SK-N-SH (cell line): Measurements from ENCODE around the gene PPIF. TPM values are rescaled to one million over a fixed set of nuclear protein-coding genes. Genes with fewer than 3 reads are reported as not detected.
"Not testable (repeated sequence)": the region's sequence is repeated elsewhere in the genome, so short reads cannot be mapped to it uniquely, and the experiment has no call there.

Source experiments
- CTCF ChIA-PET: fragments of 300-600, 350-600 bp; formaldehyde crosslinking; extraction: SDS; loops from one replicate; lab custom pipeline; 2021; lab: Yijun Ruan, JAX
- POLR2A ChIA-PET: fragments of 350-600 bp; sonication (Branson Sonifier 250); formaldehyde crosslinking; extraction: SDS; loops from one replicate; lab custom pipeline; 2020; ENCODE audit warnings: antibody characterized with exemption, inconsistent platforms; lab: Yijun Ruan, JAX
- DNase-seq: peaks from one replicate; pipeline ENCODE4 v3.0.0; 2012
- H2AFZ ChIP-seq: fragments of 200-600 bp; sonication (generic); 2 replicates; pipeline ENCODE4 v1.8.1; 2016; ENCODE audit warnings: antibody characterized with exemption, mild to moderate bottlenecking, low read depth
- H3F3A ChIP-seq: fragments of 200-600 bp; sonication (generic); replicated peaks from 2 replicates; pipeline ENCODE3; 2016; ENCODE audit warnings: antibody characterized with exemption, mild to moderate bottlenecking; ENCODE audit not compliant: insufficient read depth
- H3K27ac ChIP-seq, 2 experiments: fragments of 200-500 bp in 1 of 2; fragments of 200-600 bp in 1 of 2; sonication (Bioruptor generic) in 1 of 2; sonication (generic), shearing (Covaris generic) in 1 of 2; 2 replicates each; pipeline versions ENCODE4 v1.5.1 to v1.6.1; 2014 to 2016; ENCODE audit warnings: low read depth in 2 of 2, inconsistent platforms in 1 of 2, low read length in 1 of 2, mild to moderate bottlenecking in 1 of 2, mixed read lengths in 1 of 2
- H3K27me3 ChIP-seq: fragments of 200-600 bp; sonication (generic), shearing (Covaris generic); 2 replicates; pipeline ENCODE4 v1.6.1; 2016; ENCODE audit warnings: mixed run types; ENCODE audit not compliant: insufficient read depth
- H3K36me3 ChIP-seq, 2 experiments: fragments of 200-500 bp in 1 of 2; fragments of 200-600 bp in 1 of 2; sonication (Bioruptor generic) in 1 of 2; sonication (generic) in 1 of 2; replicated peaks in 1 of 2; 2 replicates each; pipeline versions ENCODE3 to v1.5.1; 2014 to 2016; ENCODE audit warnings: low read length in 1 of 2, mild to moderate bottlenecking in 1 of 2; ENCODE audit not compliant: insufficient read depth in 2 of 2, control insufficient read depth in 1 of 2
- H3K4me1 ChIP-seq, 2 experiments: fragments of 200-500 bp in 1 of 2; fragments of 200-600 bp in 1 of 2; sonication (Bioruptor generic) in 1 of 2; sonication (generic), shearing (Covaris generic) in 1 of 2; 2 replicates each; pipeline versions ENCODE4 v1.5.1 to v1.6.1; 2014 to 2016; ENCODE audit warnings: low read depth in 1 of 2, low read length in 1 of 2, mixed run types in 1 of 2; ENCODE audit not compliant: insufficient read depth in 2 of 2, control insufficient read depth in 1 of 2
- H3K4me2 ChIP-seq: fragments of 200-600 bp; sonication (generic), shearing (Covaris generic); 2 replicates; pipeline ENCODE4 v1.6.1; 2017; ENCODE audit warnings: mixed run types
- H3K4me3 ChIP-seq, 2 experiments: fragments of 200-500 bp in 1 of 2; fragments of 200-600 bp in 1 of 2; sonication (Bioruptor generic) in 1 of 2; sonication (generic), shearing (Covaris generic) in 1 of 2; 2 replicates each; pipeline versions ENCODE4 v1.5.1 to v1.8.1; 2014 to 2016; ENCODE audit warnings: low read depth in 2 of 2, inconsistent platforms in 1 of 2, low read length in 1 of 2, mild to moderate bottlenecking in 1 of 2, mixed read lengths in 1 of 2, moderate library complexity in 1 of 2
- H3K79me2 ChIP-seq: fragments of 200-600 bp; sonication (generic); 2 replicates; pipeline ENCODE4 v1.8.1; 2017; ENCODE audit warnings: mild to moderate bottlenecking; ENCODE audit not compliant: insufficient read depth
- H3K9ac ChIP-seq: fragments of 200-600 bp; sonication (generic); 2 replicates; pipeline ENCODE4 v1.6.1; 2017; ENCODE audit warnings: mixed run types
- H3K9me2 ChIP-seq: fragments of 200-600 bp; sonication (generic); 2 replicates; pipeline ENCODE4 v1.6.1; 2017; ENCODE audit warnings: mixed run types
- H3K9me3 ChIP-seq: fragments of 200-600 bp; sonication (generic); 2 replicates; pipeline ENCODE4 v1.6.1; 2017; ENCODE audit warnings: mixed run types, mild to moderate bottlenecking, moderate library complexity
- H4K20me1 ChIP-seq: fragments of 200-600 bp; sonication (generic); 2 replicates; pipeline ENCODE4 v1.6.1; 2017; ENCODE audit warnings: mild to moderate bottlenecking, mixed run types; ENCODE audit not compliant: insufficient read depth
- CTCF ChIP-seq: fragments of 200-600 bp; sonication (generic); IDR thresholded peaks from 2 replicates; pipeline ENCODE4 v1.6.1; 2017; ENCODE audit warnings: antibody characterized with exemption, mild to moderate bottlenecking, moderate library complexity
- ELF1 ChIP-seq: IDR thresholded peaks from 2 replicates; pipeline ENCODE4 v1.4.0; 2012
- EP300 ChIP-seq, 2 experiments: IDR thresholded peaks; 2 replicates each; pipeline versions ENCODE4 v1.4.0 to v1.6.1; 2012; ENCODE audit warnings: borderline replicate concordance in 1 of 2, low read depth in 1 of 2, low read length in 1 of 2
- FOSL2 ChIP-seq: IDR thresholded peaks from 2 replicates; pipeline ENCODE4 v1.4.0; 2012; ENCODE audit warnings: low read depth, mild to moderate bottlenecking, moderate library complexity, borderline replicate concordance
- GATA2 ChIP-seq: sonication (generic); formaldehyde crosslinking; IDR thresholded peaks from 2 replicates; pipeline ENCODE4 v1.5.0; 2020; ENCODE audit warnings: mild to moderate bottlenecking, missing genetic modification reagents
- IRF3 ChIP-seq: fragments of 150-350 bp; IDR thresholded peaks from 2 replicates; pipeline ENCODE4 v1.6.1; 2016; ENCODE audit warnings: mild to moderate bottlenecking, low read depth, low read length
- JUND ChIP-seq: IDR thresholded peaks from 2 replicates; pipeline ENCODE4 v1.4.0; 2012
- MAX ChIP-seq: IDR thresholded peaks from 2 replicates; pipeline ENCODE4 v1.4.0; 2012; ENCODE audit warnings: low read depth
- MXI1 ChIP-seq: IDR thresholded peaks from 2 replicates; pipeline ENCODE4 v1.6.1; 2012; ENCODE audit warnings: mild to moderate bottlenecking, low read depth, low read length, improper control_type of control experiment
- NRF1 ChIP-seq: IDR thresholded peaks from 2 replicates; pipeline ENCODE4 v1.6.1; 2012; ENCODE audit warnings: low read depth, mild to moderate bottlenecking, low read length
- REST ChIP-seq: IDR thresholded peaks from 2 replicates; pipeline ENCODE4 v1.6.1; 2012; ENCODE audit warnings: mild to moderate bottlenecking, low read depth, low read length, moderate library complexity
- RXRA ChIP-seq: IDR thresholded peaks from 2 replicates; pipeline ENCODE4 v1.4.0; 2012; ENCODE audit warnings: low read depth, mild to moderate bottlenecking, borderline replicate concordance
- SIN3A ChIP-seq: IDR thresholded peaks from 2 replicates; pipeline ENCODE4 v1.6.1; 2012; ENCODE audit warnings: low read depth, mild to moderate bottlenecking, low read length, moderate library complexity, borderline replicate concordance
- TAF1 ChIP-seq: IDR thresholded peaks from 2 replicates; pipeline ENCODE4 v1.6.1; 2012; ENCODE audit warnings: low read depth, mild to moderate bottlenecking, low read length, moderate library complexity, borderline replicate concordance
- TCF12 ChIP-seq: IDR thresholded peaks from 2 replicates; pipeline ENCODE4 v1.4.0; 2012
- USF1 ChIP-seq: IDR thresholded peaks from 2 replicates; pipeline ENCODE4 v1.4.0; 2012; ENCODE audit warnings: low read depth, borderline replicate concordance
- USF2 ChIP-seq: fragments of 150-350 bp; IDR thresholded peaks from 2 replicates; pipeline ENCODE4 v1.6.1; 2017; ENCODE audit warnings: antibody characterized with exemption, low read length, low read depth, borderline replicate concordance
- WGBS: methylation state at CpG from one replicate; pipeline ENCODE4 v1.1.6; 2017; ENCODE audit warnings: low lambda C conversion rate; 5-methylcytosine and 5-hydroxymethylcytosine counted together
- polyA plus RNA-seq, 3 experiments: library from polyadenylated mRNA; depleted of rRNA; stranded (reverse); fragments of >200 nt; gene quantifications; 2 replicates each; pipeline ENCODE4 v1.2.3, GENCODE V29; 2012

Gene PPIF
- polyA plus RNA-seq, 1 of the 3 experiments (the other 2 are of a cell fraction): 85.9 TPM

- WGBS: 93% methylated on average over 6 of the region's 11 CpGs
- peaks cover 0 to 22% of the 10 kb centered on the region in 2 experiments; a peak in 1 of 4 replicates for H3K4me1 ChIP-seq
- H2AFZ ChIP-seq, DNase-seq, H3K9me3 ChIP-seq, H3K4me3 ChIP-seq, H3K27me3 ChIP-seq, H3K27ac ChIP-seq, CTCF ChIA-PET, H4K20me1 ChIP-seq, H3K79me2 ChIP-seq, H3K4me2 ChIP-seq, POLR2A ChIA-PET, H3K36me3 ChIP-seq, H3K9ac ChIP-seq, H3K9me2 ChIP-seq, H3F3A ChIP-seq: not testable (repeated sequence)
Measured at GRCh38 chr10:79337783-79338469, 9.3 kb upstream of the PPIF start.

GRCh38 chr10:79339266-79339665 lies 8.0 kb upstream of the PPIF start:
- Histone ChIP-seq H3K27ac (no peak overlapping the region), H3K4me3 (no peak overlapping the region), H2AFZ (no peak overlapping the region), H3K27me3 (no peaks in the 10 kb centered on the region), H3K79me2 (no peaks in the 10 kb centered on the region), H4K20me1 (no peaks in the 10 kb centered on the region), H3K4me2 (no peak overlapping the region), H3K9me2 (no peaks in the 10 kb centered on the region), H3K9ac (no peak overlapping the region), H3K4me1 (peaks cover 0 to 30% of the 10 kb centered on the region in 2 experiments; a peak in 1 of 4 replicates), H3K9me3 (no peaks in the 10 kb centered on the region), H3F3A (no peaks in the 10 kb centered on the region), H3K36me3 (no peaks in the 10 kb centered on the region)
- no peak for DNase-seq
- TF ChIP-seq TCF12 (no peak), EP300 (IDR thresholded peaks at IDR 0.05; ENCODE audit: borderline replicate concordance in 1 of 2, low read depth in 1 of 2, low read length in 1 of 2) (no peak), NRF1 (no peak), TAF1 (no peak), SIN3A (no peak), GATA2 (CRISPR knock-in tag) (no peak), REST (no peak), IRF3 (no peak), ELF1 (no peak), USF2 (no peak), RXRA (no peak), FOSL2 (no peak), MXI1 (no peak), USF1 (no peak), CTCF (no peak), MAX (no peak), JUND (no peak)
- POLR2A ChIA-PET: no interaction called here
- CTCF ChIA-PET: no interaction called here
- WGBS: 95% methylated on average over 3 of the region's 3 CpGs
